HG02938 (cell line): Measurements from ENCODE around the gene CNTFR.

ENCODE experiments used
- ATAC-seq: cut with Tn5 transposase; IDR thresholded peaks from one replicate; pipeline ENCODE4 v1.9.1; 2021; ENCODE audit warnings: mild to moderate bottlenecking, moderate library complexity; ENCODE audit not compliant: unreplicated experiment

Gene CNTFR

GRCh38 chr9:34620061-34620994 lies 30.8 kb upstream of the CNTFR start, which contains the start of gene DCTN3:
Gene DCTN3, minus strand, starts transcription at chr9:34620495. Its CDS starts 31 bp downstream, at chr9:34620464.
- peak; percentile 96 for ATAC-seq

- no peak for ATAC-seq
Observed at GRCh38 chr9:34615132-34615531, 25.6 kb upstream of the CNTFR start.

GRCh38 chr9:34612788-34613390 lies 23.4 kb upstream of the CNTFR start:
- no peak for ATAC-seq

GRCh38 chr9:34611811-34612787 lies 22.6 kb upstream of the CNTFR start, which contains the start of gene RPP25L:
Gene RPP25L, minus strand, starts transcription at chr9:34612097. Its CDS starts 801 bp downstream, at chr9:34611296.
- peak; percentile 51 for ATAC-seq

- ATAC-seq: no peak
Observed at GRCh38 chr9:34611251-34611810, 21.8 kb upstream of the CNTFR start.

- ATAC-seq: no peak
Observed at GRCh38 chr9:34610434-34611206, 21.1 kb upstream of the CNTFR start.

- ATAC-seq: no peak
Observed at GRCh38 chr9:34607331-34607730, 17.8 kb upstream of the CNTFR start.

- no peak for ATAC-seq
Observed at GRCh38 chr9:34606905-34607304, 17.4 kb upstream of the CNTFR start.

- ATAC-seq: no peak
Observed at GRCh38 chr9:34606190-34606589, 16.7 kb upstream of the CNTFR start.

- peak; percentile 74 for ATAC-seq
Observed at GRCh38 chr9:34603610-34604231, 14.2 kb upstream of the CNTFR start.

- ATAC-seq: no peak
Observed at GRCh38 chr9:34601937-34602573, 12.5 kb upstream of the CNTFR start.

GRCh38 chr9:34600908-34601307 lies 11.4 kb upstream of the CNTFR start:
- ATAC-seq: no peak

- no peak for ATAC-seq
Observed at GRCh38 chr9:34599546-34599945, 10.0 kb upstream of the CNTFR start.

- no peak for ATAC-seq
Observed at GRCh38 chr9:34594177-34594576, 4.7 kb upstream of the CNTFR start.

GRCh38 chr9:34592895-34593601 lies 3.5 kb upstream of the CNTFR start:
- ATAC-seq: no peak

- no peak for ATAC-seq
Observed at GRCh38 chr9:34591917-34592866, 2.7 kb upstream of the CNTFR start.
